ENCODE measurements around the gene DENND1A. TPM values are rescaled to one million over a fixed set of nuclear protein-coding genes. Genes with fewer than 3 reads are reported as not detected.

DENND1A gene
- total RNA-seq, 1 experiment from 2014 or later = 50.1 TPM

DNA sequence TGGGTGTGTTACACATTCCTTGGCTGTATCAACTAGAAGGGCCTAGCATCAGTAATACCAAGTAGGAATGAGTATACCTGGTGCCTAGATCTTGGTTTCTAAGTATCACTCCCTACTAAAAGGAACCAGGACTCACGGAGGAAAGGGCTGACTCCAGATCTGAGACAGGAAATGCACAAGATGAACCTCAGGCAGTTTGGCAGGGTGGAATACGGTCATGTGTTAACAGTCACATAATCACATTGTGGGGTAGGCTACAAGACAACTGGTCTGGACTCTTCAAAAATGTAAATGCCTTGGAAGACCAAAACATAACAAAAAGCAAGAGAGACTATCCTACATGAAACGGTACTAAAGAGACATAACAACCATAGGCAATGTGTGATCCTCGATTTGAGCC is 415.2 kb downstream of the DENND1A start:
- H3K9me2 ChIP-seq (replicated peaks; ENCODE audit: insufficient read depth, low read length) = no peaks in the 10 kb centered on the region
- no peaks in the 10 kb centered on the region for H4K20me1 ChIP-seq (ENCODE audit: insufficient read depth, low read depth, low read length)
- no peak overlapping the region for H3K4me2 ChIP-seq (ENCODE audit: low read depth, low read length, poor library complexity, severe bottlenecking)
- no peaks in the 10 kb centered on the region for H3K9me3 ChIP-seq (ENCODE audit: low read length)
- no peaks in the 10 kb centered on the region for H3K36me3 ChIP-seq (ENCODE audit: insufficient read depth, low read length)
- no peak overlapping the region for H3K9ac ChIP-seq (ENCODE audit: low read length)
- H2AFZ ChIP-seq (ENCODE audit: low read length) = no peak overlapping the region
- H3K4me3 ChIP-seq (ENCODE audit: low read length) = no peak overlapping the region
- DNase-seq = no peak
- H3K27me3 ChIP-seq (ENCODE audit: low read length) = no peaks in the 10 kb centered on the region
- no peaks in the 10 kb centered on the region for H3K79me2 ChIP-seq (ENCODE audit: low read length)
- no peak overlapping the region for H3K27ac ChIP-seq (ENCODE audit: low read length)
- H3K4me1 ChIP-seq (ENCODE audit: low read length) = no peaks in the 10 kb centered on the region

DNA sequence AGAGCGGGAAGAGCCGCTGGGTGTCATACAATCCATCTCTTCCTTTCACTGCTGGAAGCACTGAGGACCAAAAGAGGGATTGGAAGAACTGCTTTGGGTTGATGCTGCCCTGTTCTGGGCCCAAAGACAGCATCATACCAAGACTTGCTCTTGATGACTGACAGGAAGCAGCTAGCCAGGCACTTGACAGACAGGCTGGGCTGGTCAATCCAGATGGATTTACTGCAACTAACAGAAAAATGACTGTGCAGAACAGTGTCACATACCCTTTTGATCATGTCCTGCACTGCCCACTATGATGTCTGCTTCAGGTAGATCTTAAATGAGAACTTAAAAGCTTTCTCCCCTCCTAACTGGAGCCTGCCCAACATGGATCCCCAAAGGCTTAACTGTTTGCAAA is 416.4 kb downstream of the DENND1A start:
- Histone ChIP-seq H3K79me2 (ENCODE audit: low read length) (no peaks in the 10 kb centered on the region), H2AFZ (ENCODE audit: low read length) (no peak overlapping the region), H4K20me1 (ENCODE audit: insufficient read depth, low read depth, low read length) (no peaks in the 10 kb centered on the region), H3K9me2 (replicated peaks; ENCODE audit: insufficient read depth, low read length) (no peaks in the 10 kb centered on the region), H3K36me3 (ENCODE audit: insufficient read depth, low read length) (no peaks in the 10 kb centered on the region), H3K27me3 (ENCODE audit: low read length) (no peaks in the 10 kb centered on the region), H3K9me3 (ENCODE audit: low read length) (no peaks in the 10 kb centered on the region), H3K4me2 (ENCODE audit: low read depth, low read length, poor library complexity, severe bottlenecking) (no peak overlapping the region), H3K4me1 (ENCODE audit: low read length) (no peaks in the 10 kb centered on the region), H3K9ac (ENCODE audit: low read length) (no peak overlapping the region), H3K27ac (ENCODE audit: low read length) (no peak overlapping the region), H3K4me3 (ENCODE audit: low read length) (no peak overlapping the region)
- DNase-seq = no peak

DNA sequence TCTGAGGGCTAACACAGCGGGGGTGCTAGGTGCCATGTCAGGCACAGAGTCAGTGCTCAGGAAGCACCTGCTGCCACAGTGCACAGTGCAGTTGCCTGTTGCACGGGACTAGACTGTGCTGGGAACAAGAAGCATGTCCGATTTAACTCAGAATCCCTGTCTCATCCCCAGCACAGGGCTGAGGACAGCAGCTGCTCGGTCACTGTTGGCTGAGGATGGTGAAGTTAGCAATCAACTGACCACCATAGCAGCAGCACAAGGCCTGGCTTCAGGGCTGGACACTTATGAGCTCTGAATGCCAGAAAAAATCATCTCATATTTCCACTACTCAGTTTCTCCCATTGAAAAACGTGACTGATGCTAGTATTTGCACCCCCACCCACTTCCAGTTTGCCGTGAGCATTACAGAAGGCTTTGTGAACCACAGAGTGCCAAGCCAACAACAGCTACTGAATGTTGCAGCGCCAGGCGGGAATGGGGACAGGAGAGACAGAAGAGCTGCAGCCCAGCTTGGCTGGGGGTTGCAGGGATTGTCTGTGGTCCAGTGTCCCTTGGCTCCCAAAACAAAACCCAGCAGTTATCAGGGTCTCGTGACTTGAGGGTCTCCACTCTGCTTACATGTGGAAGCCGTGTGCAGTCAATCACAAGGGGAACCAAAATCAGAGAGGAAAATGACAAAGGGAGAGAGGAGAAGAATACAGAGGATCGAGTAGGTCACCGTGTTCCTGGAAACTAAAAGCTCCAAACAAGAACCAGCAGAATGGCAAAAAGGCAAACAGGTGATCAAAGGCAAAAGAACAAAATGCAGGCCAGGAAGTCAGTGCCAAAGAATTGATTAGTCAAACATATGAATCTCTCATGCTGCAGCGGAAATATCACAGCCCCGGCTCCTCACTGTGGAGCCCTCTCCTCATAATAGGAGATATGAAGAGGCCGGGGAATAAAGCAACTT is 418.3 kb downstream of the DENND1A start:
- H3K9ac ChIP-seq (ENCODE audit: low read length) = no peak overlapping the region
- no peaks in the 10 kb centered on the region for H3K4me1 ChIP-seq (ENCODE audit: low read length)
- no peaks in the 10 kb centered on the region for H3K27me3 ChIP-seq (ENCODE audit: low read length)
- H2AFZ ChIP-seq (ENCODE audit: low read length) = no peak overlapping the region
- H3K27ac ChIP-seq (ENCODE audit: low read length) = no peak overlapping the region
- H4K20me1 ChIP-seq (ENCODE audit: insufficient read depth, low read depth, low read length) = no peaks in the 10 kb centered on the region
- H3K36me3 ChIP-seq (ENCODE audit: insufficient read depth, low read length) = no peaks in the 10 kb centered on the region
- no peak for DNase-seq
- no peak overlapping the region for H3K4me2 ChIP-seq (ENCODE audit: low read depth, low read length, poor library complexity, severe bottlenecking)
- no peaks in the 10 kb centered on the region for H3K79me2 ChIP-seq (ENCODE audit: low read length)
- no peaks in the 10 kb centered on the region for H3K9me2 ChIP-seq (replicated peaks; ENCODE audit: insufficient read depth, low read length)
- H3K4me3 ChIP-seq (ENCODE audit: low read length) = no peak overlapping the region
- H3K9me3 ChIP-seq (ENCODE audit: low read length) = no peaks in the 10 kb centered on the region

DNA sequence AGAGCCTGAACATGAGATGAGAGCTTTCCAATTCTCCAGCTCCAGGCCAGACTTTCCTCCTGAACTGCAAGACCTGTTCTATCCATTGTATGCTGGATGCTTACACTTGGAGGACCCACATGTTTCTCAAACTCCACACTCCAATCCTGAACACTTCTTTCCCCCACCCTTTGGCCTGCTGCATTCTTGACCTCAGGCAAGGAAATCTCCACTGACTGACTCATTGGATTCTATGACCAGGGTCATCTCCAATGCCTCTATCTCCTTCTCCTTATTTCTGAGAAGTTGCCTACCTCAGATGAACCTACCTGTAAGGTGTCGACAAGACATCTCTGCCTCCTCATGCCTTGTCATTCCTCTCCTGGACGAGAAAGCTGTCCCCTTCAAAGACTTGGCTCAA is 420.3 kb downstream of the DENND1A start:
- H3K79me2 ChIP-seq (ENCODE audit: low read length) = no peaks in the 10 kb centered on the region
- no peak overlapping the region for H3K4me3 ChIP-seq (ENCODE audit: low read length)
- no peak overlapping the region for H3K9ac ChIP-seq (ENCODE audit: low read length)
- no peaks in the 10 kb centered on the region for H3K9me3 ChIP-seq (ENCODE audit: low read length)
- DNase-seq = no peak
- H3K36me3 ChIP-seq (ENCODE audit: insufficient read depth, low read length) = no peaks in the 10 kb centered on the region
- no peaks in the 10 kb centered on the region for H3K9me2 ChIP-seq (replicated peaks; ENCODE audit: insufficient read depth, low read length)
- no peaks in the 10 kb centered on the region for H4K20me1 ChIP-seq (ENCODE audit: insufficient read depth, low read depth, low read length)
- H3K27me3 ChIP-seq (ENCODE audit: low read length) = no peaks in the 10 kb centered on the region
- H3K4me1 ChIP-seq (ENCODE audit: low read length) = no peaks in the 10 kb centered on the region
- no peak overlapping the region for H2AFZ ChIP-seq (ENCODE audit: low read length)
- H3K4me2 ChIP-seq (ENCODE audit: low read depth, low read length, poor library complexity, severe bottlenecking) = no peak overlapping the region
- H3K27ac ChIP-seq (ENCODE audit: low read length) = no peak overlapping the region

DNA sequence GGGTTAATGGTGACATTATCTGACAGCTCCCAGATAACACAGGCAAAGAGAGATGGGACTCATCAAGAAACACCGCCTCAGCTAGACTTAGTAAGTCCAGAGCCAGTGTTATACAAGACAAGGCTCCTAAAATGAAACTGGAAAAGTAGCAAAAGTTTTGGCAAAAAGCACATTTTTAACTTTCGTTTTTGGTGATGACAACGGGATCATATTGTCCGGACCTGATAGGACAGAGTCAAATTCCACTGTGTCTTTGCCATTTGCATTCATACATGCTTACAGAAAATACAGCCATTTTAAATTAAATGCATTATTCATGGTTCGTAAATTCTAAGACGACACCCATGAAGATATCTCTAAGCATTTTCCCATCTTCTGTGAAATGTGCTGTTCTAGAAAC is 421.9 kb downstream of the DENND1A start:
- no peak for DNase-seq
- Histone ChIP-seq H3K4me3 (ENCODE audit: low read length) (no peak overlapping the region), H2AFZ (ENCODE audit: low read length) (no peak overlapping the region), H3K27ac (ENCODE audit: low read length) (no peak overlapping the region), H3K9me2 (replicated peaks; ENCODE audit: insufficient read depth, low read length) (no peaks in the 10 kb centered on the region), H4K20me1 (ENCODE audit: insufficient read depth, low read depth, low read length) (no peaks in the 10 kb centered on the region), H3K4me1 (ENCODE audit: low read length) (no peaks in the 10 kb centered on the region), H3K27me3 (ENCODE audit: low read length) (no peaks in the 10 kb centered on the region), H3K9ac (ENCODE audit: low read length) (no peak overlapping the region), H3K4me2 (ENCODE audit: low read depth, low read length, poor library complexity, severe bottlenecking) (no peak overlapping the region), H3K79me2 (ENCODE audit: low read length) (no peaks in the 10 kb centered on the region), H3K36me3 (ENCODE audit: insufficient read depth, low read length) (no peaks in the 10 kb centered on the region), H3K9me3 (ENCODE audit: low read length) (no peaks in the 10 kb centered on the region)

DNA sequence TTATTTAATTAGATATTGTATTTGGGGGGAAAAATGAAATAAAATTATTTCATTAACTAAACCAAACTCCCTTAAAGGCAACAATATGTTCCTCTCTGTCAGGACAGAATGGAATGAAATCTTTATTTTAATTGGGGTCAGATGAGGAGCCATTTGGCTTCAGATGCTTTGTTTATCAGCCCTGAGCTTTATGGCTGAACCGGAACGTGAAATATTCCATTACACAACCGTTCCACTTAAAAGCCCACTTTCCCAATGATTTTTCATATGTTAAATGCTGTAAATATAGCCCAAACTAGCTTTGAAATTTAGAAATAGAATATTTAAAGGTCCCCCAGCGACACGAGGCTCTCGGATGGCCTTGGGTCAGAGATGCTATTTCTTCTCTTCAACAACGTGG is 424.4 kb downstream of the DENND1A start:
- Histone ChIP-seq H3K4me1 (ENCODE audit: low read length) (no peaks in the 10 kb centered on the region), H3K9me3 (ENCODE audit: low read length) (no peaks in the 10 kb centered on the region), H4K20me1 (ENCODE audit: insufficient read depth, low read depth, low read length) (0 out of 2 replicates have a peak, but pooled peaks cover 5% of the 10 kb centered on the region), H2AFZ (ENCODE audit: low read length) (no peak overlapping the region), H3K9ac (ENCODE audit: low read length) (no peak overlapping the region), H3K27ac (ENCODE audit: low read length) (no peak overlapping the region), H3K27me3 (ENCODE audit: low read length) (no peaks in the 10 kb centered on the region), H3K79me2 (ENCODE audit: low read length) (no peaks in the 10 kb centered on the region), H3K4me2 (ENCODE audit: low read depth, low read length, poor library complexity, severe bottlenecking) (no peak overlapping the region), H3K4me3 (ENCODE audit: low read length) (no peak overlapping the region), H3K9me2 (replicated peaks; ENCODE audit: insufficient read depth, low read length) (no peaks in the 10 kb centered on the region), H3K36me3 (ENCODE audit: insufficient read depth, low read length) (no peaks in the 10 kb centered on the region)
- no peak for DNase-seq

DNA sequence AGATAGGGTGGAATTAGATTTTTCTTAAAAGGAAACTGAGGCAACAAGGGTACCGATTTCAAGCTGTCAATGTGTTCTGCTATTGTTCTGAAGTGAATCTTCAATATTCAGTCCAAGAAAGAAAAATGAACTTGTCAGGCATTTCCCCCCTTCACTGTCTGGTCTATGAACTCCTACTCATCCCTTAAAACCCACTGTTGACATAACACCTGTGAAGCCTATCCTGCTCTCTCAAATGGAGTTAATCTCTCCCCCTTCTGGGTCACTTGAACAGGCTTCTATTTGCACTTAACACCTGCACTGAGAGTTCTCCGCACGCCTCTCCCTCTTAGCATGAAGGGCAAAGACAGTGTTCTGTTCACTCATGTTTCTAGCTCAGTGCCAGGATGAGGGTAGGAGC is 429.6 kb downstream of the DENND1A start:
- DNase-seq = no peak

DNA sequence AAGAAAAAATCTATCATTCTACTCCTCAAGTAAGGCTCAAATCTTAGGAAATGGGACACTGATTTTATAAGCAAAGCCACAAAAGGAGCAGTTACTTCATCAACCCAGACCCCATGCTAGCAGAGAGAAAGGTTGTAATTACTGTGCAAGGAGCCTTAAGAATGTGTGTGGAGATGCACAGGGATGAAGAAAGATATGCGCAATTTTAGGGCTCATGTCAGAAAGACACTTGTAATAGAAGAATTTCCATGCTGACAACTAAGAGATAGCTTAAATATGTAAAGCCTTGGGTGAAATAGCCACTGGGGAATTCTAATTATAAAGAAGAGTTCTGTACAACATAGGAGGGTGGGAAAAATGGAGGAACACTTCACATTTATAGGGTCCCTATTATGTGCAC is 432.1 kb downstream of the DENND1A start:
- no peaks in the 10 kb centered on the region for H3K79me2 ChIP-seq (ENCODE audit: low read length)
- H2AFZ ChIP-seq (ENCODE audit: low read length) = no peak overlapping the region
- H3K9ac ChIP-seq (ENCODE audit: low read length) = no peak overlapping the region
- peaks cover 6% of the 10 kb centered on the region; the same call in 1 of the 2 replicates for H3K4me1 ChIP-seq (ENCODE audit: low read length)
- no peak overlapping the region for H3K4me3 ChIP-seq (ENCODE audit: low read length)
- DNase-seq = no peak
- H3K9me2 ChIP-seq (replicated peaks; ENCODE audit: insufficient read depth, low read length) = no peaks in the 10 kb centered on the region
- H4K20me1 ChIP-seq (ENCODE audit: insufficient read depth, low read depth, low read length) = peaks cover 16% of the 10 kb centered on the region; the same call in 1 of the 2 replicates
- H3K36me3 ChIP-seq (ENCODE audit: insufficient read depth, low read length) = no peaks in the 10 kb centered on the region
- no peaks in the 10 kb centered on the region for H3K27me3 ChIP-seq (ENCODE audit: low read length)
- no peaks in the 10 kb centered on the region for H3K9me3 ChIP-seq (ENCODE audit: low read length)
- no peak overlapping the region for H3K4me2 ChIP-seq (ENCODE audit: low read depth, low read length, poor library complexity, severe bottlenecking)
- no peak overlapping the region for H3K27ac ChIP-seq (ENCODE audit: low read length)

More for the DNA sequence above, 429.6 kb downstream of the DENND1A start:
- Histone ChIP-seq H3K36me3 (ENCODE audit: insufficient read depth, low read length) (no peaks in the 10 kb centered on the region), H3K27me3 (ENCODE audit: low read length) (no peaks in the 10 kb centered on the region), H3K4me1 (ENCODE audit: low read length) (peaks cover 6% of the 10 kb centered on the region; the same call in 1 of the 2 replicates), H3K9me3 (ENCODE audit: low read length) (no peaks in the 10 kb centered on the region), H3K4me2 (ENCODE audit: low read depth, low read length, poor library complexity, severe bottlenecking) (no peak overlapping the region), H3K4me3 (ENCODE audit: low read length) (no peak overlapping the region), H3K79me2 (ENCODE audit: low read length) (no peaks in the 10 kb centered on the region), H2AFZ (ENCODE audit: low read length) (no peak overlapping the region), H3K9me2 (replicated peaks; ENCODE audit: insufficient read depth, low read length) (no peaks in the 10 kb centered on the region), H3K9ac (ENCODE audit: low read length) (no peak overlapping the region), H4K20me1 (ENCODE audit: insufficient read depth, low read depth, low read length) (peaks cover 11% of the 10 kb centered on the region; the same call in 1 of the 2 replicates), H3K27ac (ENCODE audit: low read length) (no peak overlapping the region)

Measured in Karpas-422 (cell line).